ENCODE results near the gene NRXN2.

Gene NRXN2

DNA sequence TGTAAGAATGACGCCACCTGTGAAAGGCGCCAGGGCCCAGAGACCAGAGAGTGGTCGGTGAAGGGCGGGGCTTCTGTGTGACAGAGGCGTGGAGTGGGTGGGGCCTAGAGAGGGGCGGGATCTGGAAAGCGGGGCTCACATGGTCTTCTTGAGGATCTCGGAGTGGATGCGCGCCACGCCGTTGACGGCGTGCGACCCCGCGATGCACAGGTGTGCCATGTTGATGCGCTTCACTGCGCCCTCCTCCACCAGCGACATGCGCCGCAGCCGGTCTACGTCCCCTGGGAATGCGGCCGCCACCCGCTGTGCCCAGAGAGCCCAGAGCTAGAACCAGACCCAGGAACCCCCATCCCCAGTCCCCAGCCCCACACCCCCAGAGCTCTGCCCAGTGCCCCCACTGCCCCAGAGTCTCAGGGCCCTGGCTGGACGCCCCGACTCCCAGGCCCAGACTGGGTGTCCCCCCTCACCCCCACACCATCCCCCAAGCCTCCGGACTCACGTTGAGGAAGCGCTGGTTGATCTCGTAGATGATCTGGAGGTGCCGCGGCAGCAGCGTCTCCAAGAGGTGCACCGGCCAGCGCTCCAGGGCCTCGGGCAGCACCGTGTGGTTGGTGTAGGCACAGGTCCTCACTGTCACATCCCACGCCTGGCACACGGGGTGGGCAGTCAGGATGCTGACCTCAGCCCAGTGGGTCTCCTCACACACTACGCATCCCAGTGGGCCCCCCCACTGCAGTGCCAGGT lies 30.6 kb upstream of the NRXN2 start:
- no peak overlapping the region for H3K4me3 ChIP-seq (replicated peaks in 1 of 2; ENCODE audit: low read depth in 2 of 2, low read length in 2 of 2)
- DNase-seq (ENCODE audit: low read depth in 2 of 2), result no peak
- no peak for TF ChIP-seq CTCF (IDR thresholded peaks at IDR 0.05; ENCODE audit: low read depth, low read length)

DNA sequence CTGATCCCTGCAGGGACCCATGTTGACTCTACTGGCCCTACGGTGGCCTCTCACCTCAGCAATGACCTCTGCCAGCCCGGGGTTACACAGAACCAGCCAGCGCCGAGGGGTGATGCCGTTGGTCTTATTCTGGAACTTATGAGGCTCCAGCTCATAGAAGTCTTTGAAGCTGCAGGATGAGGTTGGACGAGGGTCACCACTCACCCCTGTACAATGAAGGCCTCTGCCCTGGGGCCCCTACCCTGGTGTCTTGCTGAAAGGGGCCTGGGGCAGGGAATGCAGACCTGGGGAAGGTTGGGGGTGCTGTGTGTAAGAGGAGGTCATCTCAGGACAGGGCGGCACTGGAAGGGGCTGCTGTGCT lies 30.0 kb upstream of the NRXN2 start:
- TF ChIP-seq CTCF (IDR thresholded peaks at IDR 0.05; ENCODE audit: low read depth, low read length), result no peak
- H3K4me3 ChIP-seq (replicated peaks in 1 of 2; ENCODE audit: low read depth in 2 of 2, low read length in 2 of 2), result no peak overlapping the region
- no peak for DNase-seq (ENCODE audit: low read depth in 2 of 2)

GRCh38 chr11:64752175-64752970 lies 29.4 kb upstream of the NRXN2 start:
- no peak for DNase-seq (ENCODE audit: low read depth in 2 of 2)
- TF ChIP-seq CTCF (IDR thresholded peaks at IDR 0.05; ENCODE audit: low read depth, low read length), result no peak
- no peak overlapping the region for H3K4me3 ChIP-seq (replicated peaks in 1 of 2; ENCODE audit: low read depth in 2 of 2, low read length in 2 of 2)

- no peak for DNase-seq (ENCODE audit: low read depth in 2 of 2)
- no peak overlapping the region for H3K4me3 ChIP-seq (replicated peaks in 1 of 2; ENCODE audit: low read depth in 2 of 2, low read length in 2 of 2)
These were observed 28.6 kb upstream of the NRXN2 start for GRCh38 chr11:64751580-64751979.

DNA sequence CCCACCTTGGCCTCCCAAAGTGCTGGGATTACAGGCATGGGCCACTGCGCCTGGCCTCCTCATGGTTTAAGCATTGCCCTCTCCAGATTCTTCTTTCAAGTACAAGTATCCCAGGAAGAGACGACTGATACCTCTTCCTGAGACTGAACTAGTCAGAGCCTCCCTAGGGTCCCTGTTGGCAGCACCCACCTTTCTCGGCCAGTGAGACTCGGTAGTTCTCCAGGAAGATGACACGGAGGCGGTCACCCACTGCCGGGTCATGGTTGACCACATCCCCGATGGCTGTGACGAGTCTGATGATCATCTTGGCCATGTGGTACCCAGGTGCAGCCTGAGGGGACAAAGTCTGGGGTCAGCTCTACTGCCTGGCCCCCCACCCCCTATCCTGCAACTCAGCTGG lies 28.1 kb upstream of the NRXN2 start:
- DNase-seq (ENCODE audit: low read depth in 2 of 2), result no peak
- TF ChIP-seq CTCF (IDR thresholded peaks at IDR 0.05; ENCODE audit: low read depth, low read length), result no peak
- H3K4me3 ChIP-seq (replicated peaks in 1 of 2; ENCODE audit: low read depth in 2 of 2, low read length in 2 of 2), result no peak overlapping the region

More at GRCh38 chr11:64751580-64751979, 28.6 kb upstream of the NRXN2 start:
- no peak for TF ChIP-seq CTCF (IDR thresholded peaks at IDR 0.05; ENCODE audit: low read depth, low read length)

GRCh38 chr11:64750361-64751054 lies 27.5 kb upstream of the NRXN2 start:
- H3K4me3 ChIP-seq (replicated peaks in 1 of 2; ENCODE audit: low read depth in 2 of 2, low read length in 2 of 2), result no peak overlapping the region
- no peak for DNase-seq (ENCODE audit: low read depth in 2 of 2)
- TF ChIP-seq CTCF (IDR thresholded peaks at IDR 0.05; ENCODE audit: low read depth, low read length), result no peak

All from cardiac fibroblast (primary cell).